ENCODE measurements around the gene KDM4D. TPM values are rescaled to one million over a fixed set of nuclear protein-coding genes. Genes with fewer than 3 reads are reported as not detected.
A peak's percentile ranks its signal among the peaks of the same experiment; 100 is the strongest.
"Not testable (repeated sequence)": the region's sequence is repeated elsewhere in the genome, so short reads cannot be mapped to it uniquely, and the experiment has no call there.

The KDM4D gene
- total RNA-seq, 1 donor from 2014 or later = 0.17 TPM

DNA sequence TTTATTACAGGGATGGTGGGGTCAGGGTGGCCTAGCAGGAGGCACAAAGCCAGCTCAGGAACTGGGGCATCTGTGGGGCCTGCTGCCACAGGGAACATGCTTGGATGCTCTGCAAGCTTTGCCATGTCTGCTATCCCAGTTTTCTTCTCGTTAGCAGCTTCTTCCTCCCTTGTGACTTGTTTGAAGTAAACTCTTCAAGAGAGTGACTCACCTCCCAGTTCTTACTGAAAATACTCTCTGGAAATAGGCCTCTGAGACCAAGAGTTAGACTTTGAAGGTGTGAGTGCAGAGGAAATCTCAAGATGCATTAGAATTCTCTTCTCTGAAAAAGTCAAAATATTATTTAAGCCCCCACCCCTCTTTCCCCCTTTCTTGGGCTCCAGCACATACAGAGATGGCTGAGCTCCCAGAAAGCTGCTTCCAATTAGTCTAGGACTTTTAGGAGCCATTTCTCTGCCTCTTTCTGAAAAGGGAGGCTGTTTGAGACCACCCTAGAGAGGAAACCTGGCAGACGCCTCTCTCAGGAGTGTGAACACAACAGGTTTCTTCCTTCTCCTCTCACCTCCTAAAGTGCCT lies 15.3 kb upstream of the KDM4D start:
- peak; percentile 28 for DNase-seq

DNA sequence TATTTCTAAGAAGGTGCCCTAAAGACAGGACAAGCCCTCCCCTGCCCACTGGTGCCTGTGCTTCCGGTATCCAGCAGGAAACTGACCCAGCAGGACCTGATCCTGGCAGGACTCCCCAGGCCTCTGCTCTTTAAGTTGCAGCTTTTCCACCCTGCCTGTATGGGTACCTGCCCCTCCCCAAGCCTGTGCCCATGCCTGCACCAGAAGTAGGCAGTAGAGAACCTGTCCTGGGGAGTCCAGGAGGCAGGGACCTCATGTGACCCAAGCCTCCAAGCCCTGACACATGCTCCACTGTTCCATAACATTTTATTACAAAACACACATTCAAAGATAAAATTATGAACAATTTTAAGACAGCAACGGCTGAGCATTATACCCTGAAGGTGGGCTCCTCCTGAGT lies 14.3 kb upstream of the KDM4D start:
- DNase-seq = peak; percentile 9

DNA sequence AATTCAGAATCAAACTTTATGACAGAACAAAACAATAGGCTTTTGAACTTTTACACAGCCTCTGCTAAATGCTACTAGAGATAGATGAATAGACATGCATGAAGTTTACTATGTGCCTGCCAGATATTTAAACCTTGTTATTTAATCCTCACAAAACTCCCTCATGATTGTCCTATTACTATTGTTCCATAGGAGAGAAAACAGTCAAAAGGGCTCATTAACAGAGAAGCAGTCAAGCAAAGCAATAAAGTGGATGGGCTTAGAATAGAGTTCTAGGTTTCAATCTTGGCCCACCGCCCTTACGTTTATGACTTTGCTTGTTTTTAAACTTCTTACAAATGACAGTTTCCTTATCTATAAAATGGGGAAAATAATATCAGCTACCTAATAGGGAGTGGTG lies 13.0 kb upstream of the KDM4D start:
- no peak for DNase-seq

DNA sequence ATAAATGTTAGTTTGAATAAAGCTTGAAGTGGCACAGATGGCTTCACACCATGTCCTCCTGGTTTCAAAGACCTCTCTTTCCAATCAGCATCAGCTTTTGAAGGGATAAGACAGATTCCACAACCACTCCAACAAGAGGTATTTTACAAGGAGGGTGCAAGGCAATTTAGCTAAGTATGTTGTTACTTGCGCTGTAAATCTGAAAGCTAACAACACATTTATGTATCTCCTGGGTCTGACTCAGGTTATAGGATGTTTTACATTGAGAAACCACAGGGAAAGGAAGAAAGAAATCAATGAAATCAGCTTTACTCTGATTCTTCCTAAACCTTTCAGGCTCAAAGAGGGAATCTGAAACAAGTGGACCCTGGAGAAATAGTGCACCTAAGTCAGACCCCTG lies 12.3 kb upstream of the KDM4D start:
- no peak for DNase-seq

DNA sequence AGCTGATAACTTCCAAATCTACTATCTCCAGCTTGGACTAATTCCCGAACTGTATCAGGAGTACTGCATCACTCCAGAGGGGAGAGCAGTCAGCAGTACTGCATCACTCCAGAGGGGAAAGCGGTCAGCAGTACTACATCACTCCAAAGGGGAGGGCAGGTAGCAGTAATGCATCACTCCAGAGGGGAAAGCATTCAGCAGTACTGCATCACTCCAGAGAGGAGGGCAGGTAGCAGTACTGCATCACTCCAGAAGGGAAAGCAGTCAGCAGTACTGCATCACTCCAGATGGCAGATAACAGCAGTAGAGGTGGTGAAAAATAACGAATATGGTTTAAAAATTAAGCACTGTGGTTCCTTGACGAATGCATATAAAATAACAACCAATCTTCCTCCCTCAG lies 8.6 kb upstream of the KDM4D start:
- no peak for DNase-seq

DNA sequence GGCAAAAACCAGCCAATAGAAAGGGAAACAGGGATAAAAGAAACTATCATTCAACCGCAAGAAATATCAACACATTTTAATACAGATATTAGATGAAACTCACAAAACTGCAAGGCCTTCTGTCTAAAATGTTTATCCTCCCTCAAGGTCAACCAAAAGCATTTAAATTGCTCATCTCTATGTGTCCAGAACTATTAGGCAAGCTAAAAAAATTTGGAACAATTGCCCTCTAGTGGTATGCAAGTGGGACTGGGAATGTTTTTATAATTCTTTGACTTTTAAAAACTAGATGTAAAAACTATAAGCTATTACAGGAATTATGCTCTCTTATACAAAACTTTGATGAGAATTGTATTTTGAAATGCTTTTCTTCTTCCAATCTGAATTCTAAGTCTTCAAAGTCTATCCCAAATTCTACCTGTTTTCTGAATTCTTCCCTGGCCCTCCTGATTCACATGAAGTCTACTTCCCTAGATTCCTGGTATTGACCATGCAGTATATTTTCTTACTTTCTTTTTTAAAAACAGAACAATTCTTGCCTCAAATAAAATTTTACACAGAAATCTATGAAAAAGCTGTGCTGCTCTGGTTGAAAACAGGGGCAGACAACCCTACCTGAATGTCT lies 5.1 kb upstream of the KDM4D start:
- DNase-seq = peak; percentile 56

DNA sequence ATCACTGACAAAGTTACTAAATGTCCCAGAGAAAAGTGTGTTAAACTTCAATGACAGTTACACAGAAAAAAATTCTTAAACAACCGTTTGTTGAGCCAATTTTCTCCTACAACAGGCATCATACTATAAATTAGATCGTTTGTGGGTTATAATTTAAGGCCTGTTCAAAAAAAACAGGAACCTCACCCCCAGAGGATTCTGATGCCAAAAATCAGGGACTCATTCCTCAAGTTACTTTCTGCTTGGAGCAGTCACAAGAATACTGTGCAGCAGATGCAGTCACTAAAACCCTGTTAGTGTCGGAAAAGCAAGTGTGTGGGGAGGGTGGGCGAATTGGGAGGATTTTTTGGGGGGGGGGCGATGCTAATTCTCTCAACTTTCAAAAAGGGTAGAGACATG lies 810 bp upstream of the KDM4D start:
- DNase-seq = no peak

DNA sequence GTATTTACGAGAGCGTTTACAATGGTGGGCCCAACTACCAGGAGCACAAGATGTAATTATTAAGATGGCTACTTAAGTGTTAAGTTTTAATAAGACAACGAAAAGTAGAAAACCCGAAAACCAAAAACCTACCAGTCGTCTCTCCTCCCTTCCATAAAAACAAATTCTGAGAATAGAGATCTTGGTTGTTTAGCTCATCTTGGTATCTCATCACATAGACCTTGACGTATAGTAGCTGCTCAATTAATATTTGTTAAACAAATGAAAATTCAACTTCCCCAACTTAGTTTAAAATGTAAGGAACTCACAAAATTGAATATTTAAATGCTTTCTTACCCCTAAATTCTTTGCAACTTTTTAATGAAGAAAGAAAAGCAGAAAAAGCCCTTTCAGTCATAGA lies 669 bp downstream of the KDM4D start:
- DNase-seq = no peak

DNA sequence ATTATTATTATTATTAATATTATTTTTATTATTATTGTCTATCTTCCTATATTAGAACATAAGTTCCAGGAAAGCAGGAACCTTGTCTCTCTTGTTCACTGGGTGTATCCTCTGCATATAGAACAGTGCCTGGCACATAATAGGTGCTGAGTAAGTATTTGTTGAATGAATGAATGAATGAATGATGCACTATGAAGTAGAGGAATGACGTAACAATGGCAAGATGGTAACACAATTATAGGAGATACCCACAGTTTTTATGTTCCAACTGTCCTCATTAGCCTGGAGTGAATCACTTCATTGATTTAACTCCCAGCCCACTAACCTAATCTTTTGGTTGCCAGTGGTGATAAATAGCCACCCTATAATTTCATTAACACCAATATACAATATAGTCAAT lies 2.1 kb downstream of the KDM4D start:
- no peak for DNase-seq

DNA sequence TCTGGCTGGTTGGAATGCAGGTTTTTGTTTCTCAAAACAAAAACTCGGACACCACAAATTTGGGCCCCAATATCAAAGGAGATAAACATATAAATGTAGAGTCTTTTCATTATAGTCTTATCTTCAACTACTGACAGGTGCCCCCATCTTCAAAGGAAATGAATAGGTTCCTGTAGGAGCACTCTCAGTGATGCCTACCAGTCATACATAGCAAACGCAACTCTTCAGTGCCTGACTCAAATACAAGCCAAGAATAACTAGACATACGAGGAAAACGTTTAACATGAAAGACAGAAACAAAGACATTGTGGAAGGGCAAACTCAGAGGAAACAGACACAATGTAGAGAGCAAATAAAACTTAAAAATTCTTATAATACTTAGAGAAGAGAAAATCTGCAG lies 13.9 kb downstream of the KDM4D start:
- no peak for DNase-seq

DNA sequence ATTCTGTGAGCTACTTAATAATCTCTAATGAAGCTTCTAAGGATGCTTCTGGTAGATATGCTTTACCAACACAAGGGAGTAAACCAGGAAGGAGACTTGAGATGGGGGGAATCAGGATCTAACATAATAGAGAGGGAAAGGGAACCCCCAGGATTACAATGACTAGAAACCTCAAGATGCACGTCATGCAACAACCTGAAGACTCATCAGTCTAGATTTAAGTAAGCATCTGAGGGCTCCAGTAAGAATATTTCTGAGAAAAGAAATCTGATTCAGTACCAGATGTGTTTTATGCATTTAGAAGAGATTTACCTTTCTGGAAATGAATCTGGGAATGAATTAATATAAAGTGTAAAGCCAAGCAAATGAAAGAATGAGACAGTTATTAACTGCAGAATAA lies 15.2 kb downstream of the KDM4D start:
- no peak for DNase-seq

DNA sequence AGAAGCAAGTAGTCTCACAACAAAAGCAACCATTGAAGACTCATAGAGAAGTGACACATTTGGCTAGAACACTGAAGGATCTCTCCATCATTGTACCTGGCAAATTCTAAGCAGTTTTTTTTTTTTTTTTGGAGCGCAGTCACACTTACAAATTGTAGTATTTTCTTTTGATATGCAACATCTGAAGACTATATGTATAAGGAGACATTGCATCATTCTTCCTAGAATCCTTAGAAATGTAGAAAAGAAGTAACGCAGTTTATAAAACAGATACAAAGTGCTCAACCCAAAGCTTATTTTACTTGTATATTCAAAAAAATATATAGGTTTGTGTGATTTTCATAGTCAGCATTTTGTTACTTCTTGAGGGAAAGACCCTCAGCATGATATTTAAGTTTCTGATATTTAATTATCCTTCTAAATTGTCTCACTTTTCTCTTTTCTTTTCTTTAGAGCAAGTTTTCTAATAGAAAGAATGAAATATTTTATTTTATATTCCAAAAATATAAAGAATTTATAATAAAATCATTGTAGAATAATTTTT lies 20.0 kb downstream of the KDM4D start:
- DNase-seq = no peak

DNA sequence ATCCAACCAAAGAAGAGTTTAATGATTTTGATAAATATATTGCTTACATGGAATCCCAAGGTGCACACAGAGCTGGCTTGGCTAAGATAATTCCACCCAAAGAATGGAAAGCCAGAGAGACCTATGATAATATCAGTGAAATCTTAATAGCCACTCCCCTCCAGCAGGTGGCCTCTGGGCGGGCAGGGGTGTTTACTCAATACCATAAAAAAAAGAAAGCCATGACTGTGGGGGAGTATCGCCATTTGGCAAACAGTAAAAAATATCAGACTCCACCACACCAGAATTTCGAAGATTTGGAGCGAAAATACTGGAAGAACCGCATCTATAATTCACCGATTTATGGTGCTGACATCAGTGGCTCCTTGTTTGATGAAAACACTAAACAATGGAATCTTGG lies 23.9 kb downstream of the KDM4D start:
- DNase-seq = no peak

DNA sequence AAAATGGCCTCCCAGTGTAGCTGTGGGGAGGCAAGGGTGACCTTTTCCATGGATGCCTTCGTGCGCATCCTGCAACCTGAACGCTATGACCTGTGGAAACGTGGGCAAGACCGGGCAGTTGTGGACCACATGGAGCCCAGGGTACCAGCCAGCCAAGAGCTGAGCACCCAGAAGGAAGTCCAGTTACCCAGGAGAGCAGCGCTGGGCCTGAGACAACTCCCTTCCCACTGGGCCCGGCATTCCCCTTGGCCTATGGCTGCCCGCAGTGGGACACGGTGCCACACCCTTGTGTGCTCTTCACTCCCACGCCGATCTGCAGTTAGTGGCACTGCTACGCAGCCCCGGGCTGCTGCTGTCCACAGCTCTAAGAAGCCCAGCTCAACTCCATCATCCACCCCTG lies 24.8 kb downstream of the KDM4D start:
- no peak for DNase-seq

DNA sequence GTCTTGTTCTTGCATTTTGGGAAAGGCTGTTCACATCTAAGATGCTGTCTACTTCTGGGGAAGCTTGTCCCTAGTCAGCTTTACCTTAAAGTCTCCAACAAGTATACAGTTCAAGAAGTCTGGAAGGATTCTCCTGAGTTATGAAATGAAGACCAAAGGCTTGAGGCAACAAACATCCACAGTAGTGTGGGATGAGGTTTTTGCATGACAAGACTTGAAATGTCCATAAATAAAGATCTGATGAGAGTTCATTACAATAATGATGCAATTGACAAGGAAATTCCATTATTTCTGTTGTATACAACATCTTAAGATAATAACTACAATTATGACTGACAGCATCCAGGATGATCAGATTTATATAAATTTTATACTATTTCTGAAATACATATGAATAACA lies 30.2 kb downstream of the KDM4D start:
- no peak for DNase-seq

DNA sequence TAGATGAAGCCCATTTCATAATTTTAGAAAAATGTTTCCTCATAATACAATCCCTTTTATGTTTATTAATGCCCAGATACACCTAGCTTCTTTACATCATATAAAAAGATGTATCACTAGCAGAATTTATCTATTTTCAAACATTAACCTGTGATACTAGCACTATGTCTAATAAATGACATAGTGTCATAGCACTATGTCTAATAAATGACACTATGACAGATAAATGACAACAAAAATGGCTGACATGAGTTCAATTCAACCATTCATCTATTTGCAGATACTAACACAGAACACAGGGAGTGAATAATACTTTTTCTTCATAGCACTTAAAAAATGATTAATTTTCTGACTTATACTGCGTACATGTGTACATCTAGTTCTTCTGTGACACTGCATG lies 32.1 kb downstream of the KDM4D start:
- DNase-seq = no peak

DNA sequence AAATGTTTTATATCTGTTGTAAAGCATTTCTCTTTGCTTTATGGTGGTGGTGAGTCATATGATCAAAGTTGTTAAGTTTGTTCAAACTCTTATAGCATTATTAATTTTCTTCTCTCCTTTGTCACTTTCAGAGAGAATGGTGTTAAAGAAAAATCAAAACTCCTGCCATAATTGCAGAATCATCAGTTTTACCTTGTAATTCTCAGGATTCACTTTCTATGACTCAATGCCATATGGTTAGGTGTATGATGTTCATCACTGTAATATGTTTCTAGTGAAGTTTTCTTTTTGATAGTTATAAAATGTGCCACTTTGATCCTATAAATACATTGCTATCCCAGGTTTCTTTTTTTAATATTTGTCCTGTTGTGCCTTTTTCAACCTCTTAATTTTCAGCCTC lies 37.9 kb downstream of the KDM4D start:
- no peak for DNase-seq

DNA sequence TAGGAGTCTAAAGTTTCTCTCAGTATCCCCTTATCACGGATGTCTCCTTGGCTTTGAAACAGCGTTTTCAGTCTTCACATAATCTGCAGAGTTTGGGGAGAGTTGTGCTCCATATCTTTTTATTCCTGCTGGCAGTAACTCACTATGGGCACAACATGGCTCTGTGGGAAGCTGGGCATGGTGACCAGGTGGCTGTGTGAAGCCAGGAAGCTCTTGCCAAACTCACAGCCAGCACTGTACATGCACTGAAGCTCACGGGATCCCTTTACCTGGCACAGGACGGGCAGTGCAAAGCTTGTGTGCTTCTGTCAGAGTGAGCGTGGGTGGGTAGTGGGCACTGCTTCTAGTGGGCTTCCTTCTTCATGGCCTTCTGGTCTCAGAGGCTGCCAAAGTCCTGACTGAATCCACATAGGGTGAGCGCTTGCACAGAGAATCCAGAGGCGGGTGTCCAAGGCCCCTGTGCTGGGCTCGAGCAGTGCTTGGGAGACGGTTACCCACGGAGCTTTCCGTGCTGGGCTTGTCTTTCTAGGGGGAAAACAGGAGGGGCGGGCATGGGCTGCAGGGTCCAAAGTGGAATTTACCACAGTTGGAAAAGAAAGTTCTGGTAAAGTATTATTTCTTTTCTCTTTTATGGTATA lies 40.8 kb downstream of the KDM4D start:
- DNase-seq = no peak

DNA sequence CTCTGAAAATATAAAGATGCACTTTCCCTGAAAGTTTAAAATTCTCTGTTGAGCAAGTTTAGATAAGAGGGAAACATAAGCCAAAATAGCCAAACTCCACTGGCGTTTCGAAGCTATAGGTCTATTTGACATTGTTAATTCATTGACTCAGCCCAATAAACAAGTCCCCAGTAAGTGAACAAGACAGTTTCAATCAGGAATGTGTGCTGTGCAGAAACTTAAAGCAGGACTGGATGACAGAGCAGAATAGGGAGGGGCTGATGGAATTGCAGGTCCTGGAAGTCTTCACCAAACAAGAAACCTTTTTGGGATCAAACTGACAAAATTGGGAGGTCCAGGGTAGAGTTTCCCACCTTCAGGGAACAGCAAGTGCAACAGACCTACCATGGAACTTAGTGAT lies 42.6 kb downstream of the KDM4D start:
- DNase-seq = no peak

DNA sequence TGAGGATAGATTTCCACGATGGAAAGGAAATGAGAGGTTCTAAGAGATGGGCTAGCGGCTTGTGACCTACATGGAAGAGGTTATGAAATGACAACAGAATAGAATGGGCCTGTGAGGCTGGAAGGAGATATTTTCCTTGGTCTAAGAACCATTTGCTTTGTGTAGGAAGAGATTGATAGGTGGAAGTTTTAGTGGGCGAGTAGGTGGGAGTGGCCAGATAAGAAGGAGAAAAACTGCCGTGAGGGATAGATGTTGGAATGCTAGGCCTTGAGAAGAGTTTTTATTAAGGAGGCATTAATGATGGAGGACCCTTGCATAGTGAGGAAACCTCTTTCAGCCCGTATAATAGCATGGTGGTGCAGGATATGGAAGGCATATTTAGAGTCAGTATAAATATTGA lies 48.0 kb downstream of the KDM4D start:
- not testable (repeated sequence) for DNase-seq

DNA sequence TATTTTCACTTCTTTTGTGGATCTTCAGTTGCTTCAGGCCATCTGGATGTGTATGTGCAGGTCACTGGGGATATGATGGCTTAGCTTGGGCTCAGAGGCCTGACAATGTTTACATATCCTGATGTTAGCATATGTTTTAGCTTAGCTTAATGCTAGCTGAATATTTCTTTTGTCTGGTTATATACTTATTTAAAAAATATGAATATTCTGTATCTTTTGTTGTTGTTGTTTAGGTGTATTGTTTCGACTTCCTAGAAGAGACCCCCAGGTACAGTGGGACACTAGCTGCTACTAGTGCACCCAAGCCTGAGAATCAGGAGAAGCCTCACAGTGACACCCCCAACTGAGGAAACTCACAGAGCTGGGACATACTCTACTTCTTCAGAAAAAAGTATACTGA lies 51.4 kb downstream of the KDM4D start, which contains the start of gene KDM4E:
Gene KDM4E (plus strand): TSS at position 301 of the 400 bp plus-strand sequence. CDS start 300 bp downstream, outside the sequence.
- DNase-seq = no peak

DNA sequence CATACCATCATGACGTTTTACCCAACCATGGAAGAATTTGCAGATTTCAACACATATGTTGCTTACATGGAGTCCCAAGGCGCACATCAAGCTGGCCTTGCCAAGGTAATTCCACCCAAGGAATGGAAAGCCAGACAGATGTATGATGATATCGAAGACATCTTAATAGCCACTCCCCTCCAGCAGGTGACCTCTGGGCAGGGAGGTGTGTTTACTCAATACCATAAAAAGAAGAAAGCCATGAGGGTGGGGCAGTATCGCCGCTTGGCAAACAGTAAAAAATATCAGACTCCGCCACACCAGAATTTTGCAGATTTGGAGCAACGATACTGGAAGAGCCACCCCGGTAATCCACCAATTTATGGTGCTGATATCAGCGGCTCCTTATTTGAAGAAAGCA lies 52.1 kb downstream of the KDM4D start:
- DNase-seq = not testable (repeated sequence)

DNA sequence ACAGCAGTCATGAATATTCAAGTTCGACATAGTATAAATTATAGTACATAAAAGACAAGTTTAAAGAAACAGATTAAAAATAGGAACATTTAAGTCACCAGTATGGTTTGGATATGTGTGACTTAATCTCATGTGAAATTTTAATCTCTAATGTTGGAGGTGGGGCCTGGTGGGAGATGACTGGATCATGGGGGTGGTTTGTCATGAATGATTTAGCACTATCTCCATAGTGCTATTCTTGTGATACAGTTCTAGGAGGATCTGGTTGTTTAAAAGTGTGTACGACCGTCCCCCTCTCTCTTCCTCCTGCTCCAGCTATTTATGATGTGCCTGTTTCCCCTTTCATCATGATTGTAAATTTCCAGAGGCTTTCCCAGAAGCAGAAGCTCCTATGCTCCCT lies 54.8 kb downstream of the KDM4D start:
- no peak for DNase-seq

DNA sequence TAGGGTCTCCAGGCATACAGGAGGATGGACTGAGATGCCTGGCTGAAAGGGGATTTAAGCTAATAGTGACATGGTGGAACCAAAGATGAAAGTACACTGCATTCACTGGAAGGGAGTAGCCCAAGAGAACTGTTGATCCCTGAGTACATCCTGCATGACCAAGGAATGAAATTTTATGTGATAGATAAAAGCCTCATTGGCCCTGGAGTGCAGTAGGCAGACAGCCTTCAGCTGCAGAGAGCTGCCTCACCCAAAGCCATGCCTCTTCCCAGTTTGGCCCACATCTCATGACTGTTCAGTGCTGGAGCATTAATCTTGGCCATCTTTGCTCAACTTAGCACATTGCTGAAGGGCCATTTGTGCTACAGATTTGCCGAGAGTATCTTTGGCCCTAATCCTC lies 59.5 kb downstream of the KDM4D start:
- DNase-seq = no peak

All from dermis blood vessel endothelial cell (primary cell).